Stimulated activated CD8-positive, alpha-beta memory T cell treated with anti-CD3 and anti-CD28 coated beads, Interleukin-7, amount 100 ng/mL, for 4 hours (primary cell): ENCODE data around the gene SEMA5B.

Experiments
- DNase-seq, 2 donors: peaks; one replicate each; pipeline ENCODE4 v3.0.0-alpha.2; 2020; ENCODE audit warnings: low read depth in 2 of 2

The SEMA5B gene

DNA sequence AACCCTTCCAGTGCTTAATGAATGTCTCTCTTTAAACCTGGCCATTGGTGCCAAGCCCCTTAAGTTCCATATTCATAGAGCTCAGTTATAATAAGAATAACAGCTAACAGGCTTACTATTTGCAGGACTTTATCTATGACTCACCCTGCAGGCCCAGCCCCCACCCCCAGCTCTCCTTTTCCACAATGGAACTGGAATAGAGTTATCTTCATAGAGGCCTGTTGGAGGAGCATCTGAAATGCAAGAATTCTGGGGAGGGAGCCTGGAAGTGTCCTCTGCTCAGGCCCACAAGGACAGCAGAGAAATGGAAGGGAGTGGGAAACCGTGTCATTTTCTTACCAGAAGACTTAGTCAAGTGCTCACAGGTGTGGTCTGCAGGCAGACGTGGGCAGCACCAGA lies 52.8 kb downstream of the SEMA5B start:
- DNase-seq = no peak

DNA sequence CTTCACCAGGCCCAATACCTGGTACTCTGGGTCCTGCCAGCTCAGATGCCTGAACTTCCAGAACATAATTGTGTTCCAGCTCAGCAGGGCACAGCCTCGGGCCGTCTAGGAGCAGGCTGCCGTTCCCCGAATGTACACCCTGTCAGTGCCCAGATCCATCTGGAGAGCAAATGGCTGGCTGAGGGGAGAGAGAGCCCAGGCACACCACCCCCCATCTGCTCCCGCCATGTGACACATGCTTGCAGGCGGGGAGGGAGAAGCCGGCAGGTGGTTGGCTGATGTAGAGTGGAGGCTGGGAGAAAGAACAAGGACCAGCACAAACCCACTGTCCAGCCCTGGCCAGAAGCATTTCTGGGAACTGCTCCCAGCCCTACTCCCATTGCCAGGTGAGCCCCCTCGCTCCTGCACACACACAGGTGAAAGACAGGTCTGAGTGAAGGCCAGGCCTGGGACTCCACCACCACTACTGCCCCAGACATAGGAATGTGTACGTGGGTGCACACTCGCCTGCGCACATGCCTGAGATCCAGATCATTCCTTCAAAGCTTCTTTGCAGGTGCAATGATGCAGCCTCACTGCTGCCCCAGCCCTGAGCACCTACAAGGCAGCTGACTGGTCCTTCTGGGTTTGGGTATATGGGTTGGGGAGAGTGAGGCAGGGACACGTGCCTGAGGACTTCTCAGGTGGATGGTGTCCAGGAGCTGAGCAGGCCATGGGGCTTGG lies 53.5 kb downstream of the SEMA5B start:
- no peak for DNase-seq

GRCh38 chr3:122972141-122972540 lies 55.4 kb downstream of the SEMA5B start:
- no peak for DNase-seq

DNA sequence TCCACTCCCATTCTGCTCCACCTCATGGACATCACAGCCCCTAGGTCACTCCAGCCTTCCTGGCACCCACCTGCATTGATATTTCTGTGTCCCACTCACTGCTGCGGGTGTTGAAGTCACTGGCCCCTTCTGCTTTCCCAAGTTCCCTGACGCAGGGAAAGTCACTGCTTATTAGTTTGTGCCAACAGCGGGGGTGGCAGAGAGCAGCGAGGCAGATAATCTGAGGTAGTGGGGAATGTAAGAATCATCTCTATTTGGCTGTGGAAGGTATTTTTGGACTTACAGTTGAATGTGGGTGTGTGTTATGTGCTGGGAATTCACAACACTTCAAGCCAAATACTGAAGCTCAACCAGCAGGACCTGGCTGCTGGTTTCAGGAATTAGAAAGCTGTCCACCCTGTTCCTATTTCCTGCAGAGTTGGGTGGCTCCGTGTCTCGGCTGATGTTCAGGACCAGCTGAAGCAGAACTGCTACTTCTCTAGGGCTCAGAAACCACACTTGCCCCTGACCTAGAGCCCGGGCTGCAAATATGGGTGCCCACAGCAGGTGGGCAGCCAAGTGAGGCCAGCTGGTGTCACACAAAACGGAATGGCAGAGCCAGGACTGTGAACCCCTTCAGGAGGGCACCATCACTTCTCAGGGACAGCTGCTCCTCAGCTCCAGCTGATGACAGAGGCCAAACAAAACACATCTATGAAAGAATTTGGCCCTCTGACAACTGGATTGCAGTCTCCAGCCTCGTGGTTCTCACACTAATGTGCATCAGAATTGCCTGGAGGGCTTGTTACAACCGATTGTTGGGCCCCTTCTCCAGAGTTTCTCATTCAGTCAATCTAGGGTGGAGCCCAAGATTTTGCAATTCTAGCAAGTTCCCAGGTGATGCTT lies 57.7 kb downstream of the SEMA5B start:
- DNase-seq = no peak

DNA sequence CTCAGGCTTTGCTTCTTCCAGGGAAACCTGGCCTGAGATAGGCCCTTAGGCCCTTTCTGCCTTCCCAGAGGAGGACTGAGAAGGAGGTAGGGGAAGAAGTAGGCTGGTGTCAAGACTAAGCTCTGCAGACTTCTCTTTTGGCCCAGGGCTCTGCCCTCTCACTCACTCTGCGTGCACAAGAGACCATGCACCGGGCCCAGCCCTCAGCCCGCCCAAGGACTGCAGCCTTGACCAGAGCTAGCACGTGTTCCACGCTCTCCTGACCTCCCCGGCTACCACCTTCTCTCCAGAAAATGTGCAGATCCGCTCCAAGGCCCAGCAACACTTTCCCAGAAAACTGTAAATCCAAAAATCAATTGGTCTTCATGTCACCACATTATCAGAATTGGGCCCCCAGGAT lies 59.8 kb downstream of the SEMA5B start:
- no peak for DNase-seq

DNA sequence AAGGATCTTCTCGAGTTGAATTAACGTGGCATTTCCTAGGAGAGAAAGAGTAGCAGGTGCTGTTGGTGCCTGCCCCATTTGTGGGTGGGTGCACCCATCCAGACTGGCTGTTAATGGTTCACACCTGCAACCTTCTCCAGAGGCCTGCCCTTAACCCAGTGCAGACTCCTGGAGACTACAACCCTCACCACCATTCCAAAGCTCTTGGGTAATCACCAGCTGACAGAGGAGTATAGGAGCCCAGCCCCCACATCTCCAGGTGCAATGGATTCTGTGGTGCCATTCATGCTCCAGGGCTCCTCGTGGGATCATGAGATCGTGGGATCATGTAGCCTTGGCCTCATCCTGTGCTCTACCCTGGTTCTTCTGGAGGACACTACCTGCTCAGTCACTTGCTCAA lies 60.2 kb downstream of the SEMA5B start:
- no peak for DNase-seq

DNA sequence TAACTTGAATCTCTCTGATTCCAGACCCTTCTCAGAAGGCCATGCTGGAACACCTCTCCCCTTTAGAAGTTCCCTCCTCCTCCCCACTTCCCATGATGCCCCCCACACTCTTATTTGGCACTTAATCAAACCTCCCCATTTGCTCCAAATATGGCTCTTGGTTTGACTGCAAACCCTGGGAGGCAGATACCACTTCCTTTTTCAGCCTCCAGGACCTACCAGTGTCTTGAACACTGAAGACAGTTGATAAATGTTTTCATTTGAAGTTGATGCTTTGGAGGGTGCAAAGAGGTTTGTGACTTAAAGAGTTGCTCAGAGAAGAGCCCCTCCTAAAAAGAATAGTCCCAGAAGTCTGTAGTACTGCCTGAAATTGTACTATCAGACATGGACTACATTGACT lies 61.5 kb downstream of the SEMA5B start:
- DNase-seq = no peak

GRCh38 chr3:122964811-122965210 lies 62.8 kb downstream of the SEMA5B start:
- DNase-seq = no peak

DNA sequence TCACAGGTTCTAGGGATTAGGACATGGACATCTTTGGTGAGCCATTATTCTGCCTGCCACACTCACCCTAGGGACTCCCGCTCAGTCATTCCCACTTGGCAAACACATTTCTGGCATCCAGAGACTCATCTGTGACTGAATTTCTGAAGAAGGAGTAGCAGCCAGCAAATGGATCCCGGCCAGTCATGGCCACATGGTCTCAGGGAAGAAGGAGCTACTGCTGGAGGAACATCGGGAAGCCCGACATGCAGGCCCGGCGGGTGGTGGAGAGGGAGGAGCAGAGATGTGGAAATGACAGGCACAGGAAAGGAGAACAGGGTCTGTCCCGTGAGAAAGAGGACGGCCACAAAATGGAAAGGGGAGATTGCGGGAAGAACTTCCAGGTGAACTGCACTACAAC lies 65.4 kb downstream of the SEMA5B start:
- DNase-seq = no peak

GRCh38 chr3:122961146-122961545 lies 66.4 kb downstream of the SEMA5B start:
- no peak for DNase-seq

DNA sequence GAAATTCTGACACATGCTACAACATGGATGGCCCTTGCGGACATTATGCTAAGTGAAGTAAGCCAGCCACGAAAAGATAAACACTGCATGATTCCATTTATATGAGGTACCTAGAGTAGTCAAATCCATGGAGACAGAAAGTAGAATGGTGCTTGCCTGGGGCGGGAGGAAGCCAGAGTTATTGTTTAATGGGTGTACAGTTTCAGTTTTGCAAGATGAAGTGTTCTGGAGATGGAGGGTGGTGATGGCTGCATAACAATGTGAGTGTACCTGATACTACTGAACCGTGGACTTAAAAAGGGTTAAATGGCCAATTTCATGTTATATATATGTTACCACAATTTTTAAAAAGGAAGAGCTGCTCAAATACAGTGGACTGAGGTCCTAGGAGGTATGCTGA lies 66.9 kb downstream of the SEMA5B start:
- DNase-seq = no peak

- no peak for DNase-seq
These were observed 68.2 kb downstream of the SEMA5B start for GRCh38 chr3:122959339-122959738.

GRCh38 chr3:122957707-122958689 lies 69.6 kb downstream of the SEMA5B start:
- no peak for DNase-seq

DNA sequence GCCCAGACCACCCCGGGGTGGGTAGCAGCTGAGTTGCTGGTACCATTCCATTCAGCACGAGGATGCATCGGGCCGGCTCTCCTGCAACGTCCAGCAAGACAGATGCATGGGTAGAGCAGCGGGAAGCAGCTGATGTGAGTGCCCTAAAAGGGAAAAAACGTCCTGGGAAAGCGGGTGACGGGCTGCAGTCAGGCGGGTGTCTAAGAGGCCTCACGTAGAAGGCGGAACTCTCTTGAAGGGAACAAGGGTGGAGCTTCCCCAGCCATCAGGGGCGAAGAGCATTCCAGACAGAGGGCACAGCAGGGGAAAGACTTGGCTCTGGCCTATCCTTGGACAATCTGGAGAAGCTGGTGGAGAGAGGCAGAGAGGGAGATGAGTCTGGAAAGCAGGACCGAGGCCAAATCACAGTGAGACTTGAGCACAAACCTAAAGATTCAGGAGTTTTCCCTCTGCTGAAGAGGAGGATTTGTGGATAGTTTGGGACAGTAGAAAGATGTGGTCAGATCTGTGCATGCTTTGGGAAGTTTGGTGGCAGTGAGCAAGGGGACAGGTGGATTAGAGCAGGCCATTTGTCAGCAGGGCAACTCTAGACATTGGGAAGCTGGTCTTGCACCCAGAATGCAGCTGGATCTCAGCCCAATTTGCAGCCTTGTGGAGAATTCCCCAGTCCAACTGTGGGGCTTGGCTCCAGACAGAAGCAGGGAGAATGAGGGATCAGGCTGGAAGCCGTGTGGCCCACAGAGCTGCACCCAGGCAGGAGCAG lies 70.7 kb downstream of the SEMA5B start:
- DNase-seq = no peak

DNA sequence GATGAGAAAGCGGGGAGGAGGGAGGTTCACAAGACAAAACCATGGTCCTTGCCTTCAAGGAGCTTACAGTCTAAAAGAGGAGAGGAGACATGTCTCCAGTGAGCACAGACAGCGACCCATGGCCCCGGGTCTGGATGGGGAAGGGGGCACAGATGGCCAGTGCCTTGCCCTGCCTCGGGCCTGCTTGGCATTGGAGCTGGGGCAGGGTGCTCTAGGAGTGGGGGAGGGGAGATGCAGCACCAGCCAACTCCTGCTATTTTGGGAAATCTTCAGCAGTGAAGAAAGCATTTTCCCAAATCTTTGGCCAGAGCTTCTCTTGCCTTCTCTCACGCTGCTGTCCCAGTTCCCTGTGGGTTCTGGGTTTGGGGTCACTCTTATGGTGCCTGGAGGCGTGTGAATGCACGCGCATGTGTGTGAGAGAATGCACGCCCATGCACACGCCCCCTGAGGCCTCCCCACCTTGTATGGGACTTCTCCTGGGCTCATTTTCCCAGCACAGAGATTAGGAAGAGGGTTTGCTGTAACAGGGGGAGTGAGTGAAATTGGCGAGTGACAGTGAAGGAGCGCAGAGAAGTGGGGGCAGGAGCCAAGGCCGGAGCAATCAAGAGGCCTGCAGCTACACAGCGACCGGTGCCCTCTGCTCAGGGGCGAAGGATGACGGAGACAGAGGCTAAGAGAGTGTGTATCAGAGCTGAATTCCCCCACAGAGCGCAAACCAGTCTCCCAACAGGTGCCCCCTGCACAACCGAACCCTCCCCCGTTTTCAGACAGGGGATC lies 71.5 kb downstream of the SEMA5B start:
- no peak for DNase-seq

DNA sequence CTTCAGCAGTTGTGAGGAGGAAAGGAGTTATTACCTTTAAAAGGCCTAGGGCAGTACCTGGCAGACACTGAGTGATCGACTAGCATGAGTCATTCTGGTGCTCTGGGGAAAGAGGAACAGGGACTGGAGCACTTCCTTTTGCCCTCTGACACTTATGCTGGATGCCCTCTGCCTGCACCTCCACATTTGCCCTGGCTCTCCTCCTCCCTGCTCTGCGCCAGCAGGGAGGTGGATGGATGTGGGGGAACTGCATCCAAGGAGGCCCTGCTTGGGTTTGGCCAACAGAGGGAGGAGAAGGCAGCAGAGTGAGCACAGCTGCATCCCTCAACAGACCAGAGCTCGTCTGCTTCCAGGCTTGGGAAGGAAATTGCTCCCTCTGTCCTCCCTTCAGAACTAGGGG lies 75.0 kb downstream of the SEMA5B start:
- DNase-seq = no peak

DNA sequence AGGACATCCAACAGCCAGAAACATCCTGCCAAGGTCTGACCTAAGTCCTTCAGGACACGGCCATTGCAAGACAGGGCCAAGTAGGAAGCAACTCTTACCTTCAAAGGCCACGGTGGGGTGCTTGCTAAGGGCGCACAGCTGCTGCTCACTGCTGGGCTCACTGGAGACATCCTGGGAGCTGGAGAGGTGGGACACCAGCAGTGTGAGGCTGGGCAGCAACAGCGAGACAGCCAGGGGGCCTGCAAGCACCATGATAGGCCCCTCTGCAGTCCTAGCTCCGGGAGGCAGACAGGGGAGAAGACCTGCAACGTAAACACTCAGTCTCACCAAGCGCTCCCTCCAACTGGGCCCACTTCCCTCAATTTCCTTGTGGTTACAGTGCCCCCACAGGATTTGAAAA lies 79.2 kb downstream of the SEMA5B start:
- DNase-seq = no peak

DNA sequence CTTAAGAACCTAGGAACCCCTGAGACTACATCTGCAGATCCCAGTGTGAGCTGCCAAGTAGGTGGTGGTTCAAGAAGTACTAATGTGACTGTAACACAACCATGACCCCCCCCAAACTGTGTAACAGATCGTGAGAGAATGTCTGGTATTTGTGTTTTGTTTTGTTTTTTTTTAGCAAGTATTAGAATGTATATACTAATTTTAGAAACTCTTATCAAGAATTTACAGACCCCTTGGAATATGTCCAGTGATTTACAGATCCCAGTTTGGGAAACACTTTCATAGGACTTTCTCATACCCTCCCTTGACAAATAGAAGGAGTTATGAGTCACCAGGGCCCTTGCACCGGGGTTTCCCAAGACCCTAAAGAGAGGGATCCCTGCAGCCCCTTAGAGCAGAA lies 79.8 kb downstream of the SEMA5B start:
- DNase-seq = no peak

GRCh38 chr3:122947196-122947595 lies 80.4 kb downstream of the SEMA5B start:
- DNase-seq = no peak

- no peak for DNase-seq
These were observed 81.4 kb downstream of the SEMA5B start for GRCh38 chr3:122946185-122946584.

GRCh38 chr3:122945230-122945629 lies 82.3 kb downstream of the SEMA5B start:
- no peak for DNase-seq
